ENCODE measurements around the gene NCOA1.

The NCOA1 gene

DNA sequence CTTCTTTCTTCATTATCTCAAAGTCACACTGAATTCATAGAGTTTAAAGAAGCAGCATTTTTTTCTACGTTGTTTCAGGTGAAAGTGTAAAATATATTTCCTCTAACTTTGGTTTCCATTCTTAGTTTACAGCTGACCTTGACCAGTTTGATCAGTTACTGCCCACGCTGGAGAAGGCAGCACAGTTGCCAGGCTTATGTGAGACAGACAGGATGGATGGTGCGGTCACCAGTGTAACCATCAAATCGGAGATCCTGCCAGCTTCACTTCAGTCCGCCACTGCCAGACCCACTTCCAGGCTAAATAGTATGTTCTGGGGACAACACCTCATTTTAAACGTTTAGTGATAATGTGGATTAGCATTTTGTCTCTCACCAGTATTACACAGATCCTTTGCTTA lies 219.8 kb downstream of the NCOA1 start:
- no peak overlapping the region for H2AFZ ChIP-seq (ENCODE audit: low read length)
- no peaks in the 10 kb centered on the region for H3K9me2 ChIP-seq (ENCODE audit: low read depth, low read length)
- H3F3A ChIP-seq (ENCODE audit: insufficient read depth, low read length): no peaks in the 10 kb centered on the region
- peaks cover 17% of the 10 kb centered on the region; the same call in 1 of the 2 replicates for H3K36me3 ChIP-seq (ENCODE audit: insufficient read depth, low read length)
- H4K20me1 ChIP-seq (ENCODE audit: insufficient read depth, low read length): no peaks in the 10 kb centered on the region
- H3K4me3 ChIP-seq (ENCODE audit: low read depth, low read length, poor library complexity, severe bottlenecking): no peak overlapping the region
- H3K27me3 ChIP-seq (ENCODE audit: insufficient read depth, low read length): no peaks in the 10 kb centered on the region
- TF ChIP-seq CTCF (IDR thresholded peaks at IDR 0.05; ENCODE audit: low read length): no peak
- no peak overlapping the region for H3K27ac ChIP-seq (ENCODE audit: low read depth, low read length, poor library complexity, severe bottlenecking)
- H3K79me2 ChIP-seq (ENCODE audit: insufficient read depth, low read length): no peaks in the 10 kb centered on the region
- no peak overlapping the region for H3K4me2 ChIP-seq (ENCODE audit: low read length)
- no peak overlapping the region for H3K9ac ChIP-seq (ENCODE audit: low read length)
- H3K4me1 ChIP-seq (ENCODE audit: insufficient read depth, low read length, severe bottlenecking): no peaks in the 10 kb centered on the region
- H3K9me3 ChIP-seq (ENCODE audit: low read length): no peaks in the 10 kb centered on the region

DNA sequence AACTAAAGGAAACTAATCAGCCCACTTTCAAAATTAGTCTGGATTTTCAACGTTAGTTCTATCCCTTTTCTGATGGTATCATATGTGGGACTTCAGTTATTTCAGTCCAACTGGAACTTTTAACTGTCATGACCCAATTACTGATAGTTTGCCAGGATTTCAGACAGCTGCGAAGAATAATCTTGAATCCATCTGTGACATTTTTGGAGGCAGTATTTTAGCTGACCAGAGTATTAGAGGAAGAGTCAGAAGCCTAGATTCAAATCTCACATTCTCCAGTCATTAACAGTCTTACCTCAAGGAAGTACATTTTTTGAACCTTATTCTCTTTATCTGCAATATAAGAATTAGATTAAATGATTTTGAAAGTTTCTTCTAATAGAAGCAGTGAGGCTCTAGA lies 220.8 kb downstream of the NCOA1 start:
- Histone ChIP-seq H2AFZ (ENCODE audit: low read length) (no peak overlapping the region), H4K20me1 (ENCODE audit: insufficient read depth, low read length) (no peaks in the 10 kb centered on the region), H3K4me1 (ENCODE audit: insufficient read depth, low read length, severe bottlenecking) (no peaks in the 10 kb centered on the region), H3K4me3 (ENCODE audit: low read depth, low read length, poor library complexity, severe bottlenecking) (no peak overlapping the region), H3K79me2 (ENCODE audit: insufficient read depth, low read length) (no peaks in the 10 kb centered on the region), H3K9me2 (ENCODE audit: low read depth, low read length) (no peaks in the 10 kb centered on the region), H3K27me3 (ENCODE audit: insufficient read depth, low read length) (no peaks in the 10 kb centered on the region), H3K4me2 (ENCODE audit: low read length) (no peak overlapping the region), H3K27ac (ENCODE audit: low read depth, low read length, poor library complexity, severe bottlenecking) (no peak overlapping the region), H3K9me3 (ENCODE audit: low read length) (no peaks in the 10 kb centered on the region), H3F3A (ENCODE audit: insufficient read depth, low read length) (no peaks in the 10 kb centered on the region), H3K9ac (ENCODE audit: low read length) (no peak overlapping the region), H3K36me3 (ENCODE audit: insufficient read depth, low read length) (peaks cover 12% of the 10 kb centered on the region; the same call in 1 of the 2 replicates)
- TF ChIP-seq CTCF (IDR thresholded peaks at IDR 0.05; ENCODE audit: low read length) (no peak), EZH2 (IDR thresholded peaks at IDR 0.05; ENCODE audit: borderline replicate concordance, low read length) (no peak)

DNA sequence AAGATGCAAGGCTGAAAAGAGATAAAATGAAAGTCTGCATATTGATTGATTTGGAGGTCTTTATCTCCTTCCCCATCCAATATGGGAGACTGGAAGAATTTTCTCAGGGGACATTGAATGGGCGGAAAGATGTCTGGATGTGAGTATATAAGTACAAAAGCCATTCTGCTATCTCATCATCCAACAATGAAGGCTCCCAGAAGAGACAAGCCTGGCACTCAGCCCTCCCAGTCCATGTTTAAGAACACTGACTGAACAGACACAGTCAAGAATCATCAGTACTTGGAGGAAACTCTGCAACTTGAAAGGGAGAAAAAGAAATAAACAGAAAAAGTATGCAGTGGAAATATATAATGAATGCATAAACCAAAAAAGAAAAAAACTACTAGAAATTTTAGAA lies 221.2 kb downstream of the NCOA1 start:
- Histone ChIP-seq H3K9me2 (ENCODE audit: low read depth, low read length) (no peaks in the 10 kb centered on the region), H3K27me3 (ENCODE audit: insufficient read depth, low read length) (no peaks in the 10 kb centered on the region), H3K36me3 (ENCODE audit: insufficient read depth, low read length) (peaks cover 12% of the 10 kb centered on the region; the same call in 1 of the 2 replicates), H4K20me1 (ENCODE audit: insufficient read depth, low read length) (no peaks in the 10 kb centered on the region), H3K9me3 (ENCODE audit: low read length) (no peaks in the 10 kb centered on the region), H3K4me2 (ENCODE audit: low read length) (no peak overlapping the region), H3F3A (ENCODE audit: insufficient read depth, low read length) (no peaks in the 10 kb centered on the region), H3K9ac (ENCODE audit: low read length) (no peak overlapping the region), H3K79me2 (ENCODE audit: insufficient read depth, low read length) (no peaks in the 10 kb centered on the region), H2AFZ (ENCODE audit: low read length) (no peak overlapping the region), H3K4me1 (ENCODE audit: insufficient read depth, low read length, severe bottlenecking) (no peaks in the 10 kb centered on the region), H3K4me3 (ENCODE audit: low read depth, low read length, poor library complexity, severe bottlenecking) (no peak overlapping the region), H3K27ac (ENCODE audit: low read depth, low read length, poor library complexity, severe bottlenecking) (no peak overlapping the region)
- no peak for TF ChIP-seq CTCF (IDR thresholded peaks at IDR 0.05; ENCODE audit: low read length)
- no peak for TF ChIP-seq EZH2 (IDR thresholded peaks at IDR 0.05; ENCODE audit: borderline replicate concordance, low read length)
